Astrocyte of the cerebellum (primary cell): Measurements from ENCODE around the gene OPTC.

Experiments used
- DNase-seq: peaks from one replicate; pipeline ENCODE4 v3.0.0-alpha.2; 2011; ENCODE audit warnings: low read depth
- H3K4me3 ChIP-seq: 2 replicates; pipeline ENCODE4 v1.5.1; 2011; ENCODE audit warnings: mild to moderate bottlenecking, low read depth, low read length, moderate library complexity
- in situ Hi-C: cut with HindIII; loops from 2 replicates; pipeline ENCODE4 v1.10.0; 2017; ENCODE audit warnings: low sequenced_read_pairs
- TF ChIP-seq, protein P1 (sequence below): IDR thresholded peaks from 2 replicates; pipeline ENCODE4 v1.5.1; 2012; ENCODE audit warnings: low read length, low read depth, moderate library complexity, mild to moderate bottlenecking; ENCODE audit errors: missing control alignments

The OPTC gene

DNA sequence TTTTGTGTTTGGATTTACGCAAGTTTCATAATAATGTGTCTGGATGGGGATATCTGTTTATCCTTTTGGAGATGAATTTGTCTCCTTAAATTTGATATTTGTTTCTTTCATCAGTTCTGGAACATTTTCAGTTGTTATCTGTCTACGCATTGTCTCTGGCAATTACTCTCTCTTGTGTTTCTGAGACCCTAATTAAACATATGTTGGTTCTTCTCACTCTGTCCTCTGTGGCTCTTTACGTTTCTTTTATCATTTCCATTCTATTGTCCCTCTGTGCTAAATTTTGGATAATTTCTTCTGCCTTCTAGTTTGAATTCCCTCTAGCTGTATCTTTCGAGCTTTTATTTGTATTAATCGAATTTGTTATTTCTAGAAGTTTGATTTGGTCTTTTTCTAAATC is 35.9 kb upstream of the OPTC start:
- in situ Hi-C loops, result no loop called here
- no peak for DNase-seq
- TF ChIP-seq, protein P1, sequence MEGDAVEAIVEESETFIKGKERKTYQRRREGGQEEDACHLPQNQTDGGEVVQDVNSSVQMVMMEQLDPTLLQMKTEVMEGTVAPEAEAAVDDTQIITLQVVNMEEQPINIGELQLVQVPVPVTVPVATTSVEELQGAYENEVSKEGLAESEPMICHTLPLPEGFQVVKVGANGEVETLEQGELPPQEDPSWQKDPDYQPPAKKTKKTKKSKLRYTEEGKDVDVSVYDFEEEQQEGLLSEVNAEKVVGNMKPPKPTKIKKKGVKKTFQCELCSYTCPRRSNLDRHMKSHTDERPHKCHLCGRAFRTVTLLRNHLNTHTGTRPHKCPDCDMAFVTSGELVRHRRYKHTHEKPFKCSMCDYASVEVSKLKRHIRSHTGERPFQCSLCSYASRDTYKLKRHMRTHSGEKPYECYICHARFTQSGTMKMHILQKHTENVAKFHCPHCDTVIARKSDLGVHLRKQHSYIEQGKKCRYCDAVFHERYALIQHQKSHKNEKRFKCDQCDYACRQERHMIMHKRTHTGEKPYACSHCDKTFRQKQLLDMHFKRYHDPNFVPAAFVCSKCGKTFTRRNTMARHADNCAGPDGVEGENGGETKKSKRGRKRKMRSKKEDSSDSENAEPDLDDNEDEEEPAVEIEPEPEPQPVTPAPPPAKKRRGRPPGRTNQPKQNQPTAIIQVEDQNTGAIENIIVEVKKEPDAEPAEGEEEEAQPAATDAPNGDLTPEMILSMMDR, result no peak
- H3K4me3 ChIP-seq, result no peak overlapping the region

DNA sequence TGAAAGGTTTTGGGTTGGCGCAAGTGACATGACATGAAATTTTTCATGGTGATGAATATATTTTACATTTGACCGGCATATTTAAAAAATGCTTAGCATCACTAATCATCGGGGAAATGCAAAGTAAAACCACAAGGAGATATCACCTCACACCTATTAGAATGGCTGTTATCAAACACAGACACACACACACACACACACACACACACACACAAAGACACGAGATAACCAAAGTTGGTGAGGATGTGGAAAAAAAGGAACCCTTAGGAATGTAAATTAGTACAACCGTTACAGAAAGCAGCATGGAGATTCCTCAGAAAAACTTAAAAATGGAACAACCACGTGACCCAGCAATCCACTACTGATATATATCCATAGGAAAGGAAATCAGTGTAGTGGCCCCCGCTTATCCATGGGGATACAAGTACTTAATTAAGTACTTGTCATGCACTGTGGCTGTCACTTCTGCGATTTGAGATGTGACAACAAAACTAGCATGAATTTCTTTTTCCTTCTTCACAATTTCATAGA is 34.2 kb upstream of the OPTC start:
- H3K4me3 ChIP-seq, result no peak overlapping the region
- DNase-seq, result no peak
- TF ChIP-seq, protein P1, result no peak
- in situ Hi-C loops, result no loop called here

DNA sequence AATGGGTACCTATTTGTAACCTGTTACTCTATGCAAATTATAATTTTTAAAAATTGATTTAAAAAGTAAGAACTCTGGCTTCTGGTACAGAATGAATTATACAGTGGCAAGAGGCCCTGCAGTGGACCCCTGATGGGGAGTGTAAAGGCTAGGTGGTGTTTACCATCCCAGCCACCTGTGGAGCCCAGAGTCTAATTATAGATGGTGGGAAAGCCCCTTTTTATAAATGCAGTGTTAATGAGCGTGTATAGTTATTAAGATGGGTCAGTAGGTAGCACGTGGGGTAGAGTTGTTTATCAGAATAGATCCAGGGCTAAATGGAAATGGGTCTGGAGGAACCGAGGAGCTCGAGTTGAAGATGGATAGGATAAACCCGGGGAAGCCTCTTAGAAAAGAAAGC is 32.2 kb upstream of the OPTC start:
- in situ Hi-C loops, result no loop called here
- no peak overlapping the region for H3K4me3 ChIP-seq
- TF ChIP-seq, protein P1, result no peak
- DNase-seq, result no peak

DNA sequence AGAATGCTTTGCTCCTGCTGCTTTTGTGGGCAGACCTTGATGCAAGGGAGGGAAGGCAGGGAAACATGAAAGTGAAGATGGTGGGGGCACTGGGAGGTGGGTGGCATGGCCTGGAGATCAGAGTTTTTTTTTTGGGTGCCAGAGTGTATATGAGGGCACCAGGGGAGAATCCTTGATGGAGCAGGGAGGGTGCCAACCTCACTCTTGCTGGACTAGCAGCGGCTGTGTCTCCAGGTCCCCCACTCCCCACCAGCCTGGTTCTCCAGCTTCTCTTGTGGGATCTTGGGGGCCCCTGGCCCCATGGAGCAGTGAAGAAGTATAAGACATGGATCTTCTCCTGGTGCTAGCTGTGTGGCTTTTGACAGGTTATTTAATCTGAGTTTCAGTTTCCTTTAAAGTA is 31.8 kb upstream of the OPTC start:
- in situ Hi-C loops, result no loop called here
- TF ChIP-seq, protein P1, result no peak
- H3K4me3 ChIP-seq, result no peak overlapping the region
- no peak for DNase-seq

DNA sequence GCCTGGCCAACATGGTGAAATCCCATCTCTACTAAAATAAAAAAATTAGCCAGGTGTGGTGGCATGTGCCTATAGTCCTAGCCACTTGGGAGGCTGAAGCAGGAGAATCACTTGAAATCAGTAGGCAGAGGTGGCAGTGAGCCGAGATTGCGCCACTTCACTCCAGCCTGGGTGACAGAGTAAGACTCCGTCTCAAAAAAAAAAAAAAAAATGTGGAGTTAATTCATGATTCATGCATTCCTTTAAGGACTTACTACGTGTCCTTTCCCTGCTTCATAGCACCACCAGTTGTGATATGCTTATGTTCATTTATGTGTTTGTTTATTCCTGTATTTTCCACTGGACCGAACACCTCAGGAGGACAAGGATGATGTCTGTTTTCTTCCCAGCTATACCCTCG is 31.1 kb upstream of the OPTC start:
- DNase-seq, result no peak
- TF ChIP-seq, protein P1, result no peak
- in situ Hi-C loops, result no loop called here
- no peak overlapping the region for H3K4me3 ChIP-seq

DNA sequence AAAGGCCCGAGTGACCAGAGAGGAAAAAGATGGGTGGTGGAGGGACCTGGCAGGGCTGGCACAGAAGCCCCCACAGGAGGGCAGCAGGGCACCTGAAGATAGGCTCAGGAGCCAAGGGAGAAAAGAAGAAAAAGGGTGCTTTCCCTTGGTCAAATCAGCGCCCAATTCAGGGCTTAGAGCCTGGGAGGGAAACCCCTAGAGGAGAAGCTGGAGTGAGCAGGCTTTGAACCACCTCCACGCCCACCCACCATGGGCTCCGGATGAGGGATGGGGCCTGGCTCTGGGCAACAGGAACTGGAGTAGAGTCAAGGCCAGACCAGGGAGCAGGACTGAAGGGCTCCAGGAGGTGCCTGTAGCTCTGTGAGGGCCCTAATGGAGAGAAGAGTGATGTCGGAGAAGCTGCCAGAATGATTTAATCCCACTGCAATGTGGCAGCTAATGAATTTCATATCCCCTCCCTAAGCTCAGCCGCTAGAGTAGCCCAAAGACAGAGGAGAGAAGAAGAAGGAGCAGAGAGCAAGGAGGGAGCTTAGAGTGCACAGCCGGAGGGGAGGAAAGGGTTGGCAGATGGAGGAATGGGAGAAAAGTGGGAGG is 30.4 kb upstream of the OPTC start:
- in situ Hi-C loops, result no loop called here
- peak; percentile 9 for DNase-seq
- TF ChIP-seq, protein P1, result no peak
- H3K4me3 ChIP-seq, result no peak overlapping the region
